Endothelial cell of umbilical vein (primary cell): Measurements from ENCODE around the gene FBXL13.

Source experiments
- MYC ChIP-seq: IDR thresholded peaks from one replicate; pipeline ENCODE4 v1.6.1; 2011; ENCODE audit warnings: mild to moderate bottlenecking, low read depth, low read length
- POLR2A ChIP-seq: IDR thresholded peaks from 2 replicates; pipeline ENCODE4 v1.6.1; 2012; ENCODE audit warnings: low read depth, mild to moderate bottlenecking, control low read depth, low read length

DNA sequence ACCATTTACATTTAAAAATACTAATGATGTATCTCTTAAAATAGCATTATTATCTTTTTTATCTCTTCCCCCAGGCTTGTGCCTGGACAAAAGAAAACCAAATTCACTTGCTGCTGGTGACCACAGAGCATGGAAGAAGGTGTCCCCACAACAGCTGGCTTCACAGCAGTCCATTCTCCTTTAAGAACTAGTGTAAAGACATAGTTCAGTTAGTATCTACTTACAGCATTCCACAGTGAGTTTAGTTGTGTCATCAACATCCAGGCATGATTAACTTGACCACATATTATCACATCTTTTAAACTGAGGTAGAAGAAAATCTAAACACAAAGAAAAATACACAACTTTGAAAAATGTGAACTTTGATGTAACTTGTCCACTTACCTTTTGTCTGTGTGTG is 106.8 kb downstream of the FBXL13 start:
- TF ChIP-seq POLR2A (no peak), MYC (no peak)
